Neuronal stem cell (in vitro differentiated cells): ENCODE measurements around the gene AKR1B1.

Experiments
- DNase-seq: peaks from one replicate; pipeline ENCODE4 v3.0.0-alpha.2; 2013; ENCODE audit warnings: low spot score
- H2AFZ ChIP-seq: one replicate; pipeline ENCODE4 v1.6.1; 2013; ENCODE audit warnings: mild to moderate bottlenecking, low read length, inconsistent platforms
- H2AK5ac ChIP-seq: 2 replicates; pipeline ENCODE4 v1.6.1; 2013; ENCODE audit warnings: low read depth, mild to moderate bottlenecking, inconsistent platforms, low read length, moderate library complexity, mixed read lengths
- H2BK120ac ChIP-seq: 2 replicates; pipeline ENCODE4 v1.6.1; 2013; ENCODE audit warnings: low read depth, mild to moderate bottlenecking, inconsistent platforms, low read length, moderate library complexity, mixed read lengths
- H2BK12ac ChIP-seq: one replicate; pipeline ENCODE4 v1.6.1; 2013; ENCODE audit warnings: low read length, inconsistent platforms
- H2BK15ac ChIP-seq: 2 replicates; pipeline ENCODE4 v1.6.1; 2013; ENCODE audit warnings: mild to moderate bottlenecking, low read length, inconsistent platforms, mixed read lengths
- H2BK5ac ChIP-seq: one replicate; pipeline ENCODE4 v1.6.1; 2013; ENCODE audit warnings: inconsistent platforms, mild to moderate bottlenecking, low read length, moderate library complexity
- H3K14ac ChIP-seq: one replicate; pipeline ENCODE4 v1.6.1; 2013; ENCODE audit warnings: low read length, inconsistent platforms
- H3K18ac ChIP-seq: 2 replicates; pipeline ENCODE4 v1.6.1; 2013; ENCODE audit warnings: low read length, inconsistent platforms
- H3K23ac ChIP-seq: 2 replicates; pipeline ENCODE4 v1.6.1; 2013; ENCODE audit warnings: low read depth, mild to moderate bottlenecking, mixed read lengths, low read length, inconsistent platforms; ENCODE audit not compliant: poor library complexity
- H3K27ac ChIP-seq: replicated peaks from 3 replicates; pipeline ENCODE4 v1.5.1; 2013; ENCODE audit warnings: low read length, inconsistent platforms
- H3K27me3 ChIP-seq, 3 experiments: 2 replicates each; pipeline ENCODE4 v1.6.1; 2013; ENCODE audit warnings: low read length in 3 of 3, mild to moderate bottlenecking in 2 of 3, inconsistent platforms in 1 of 3, low read depth in 1 of 3, mixed read lengths in 1 of 3, moderate library complexity in 1 of 3; ENCODE audit not compliant: control insufficient read depth in 3 of 3, insufficient read depth in 3 of 3
- H3K36me3 ChIP-seq, 2 donors: replicated peaks in 1 of 2; 2 replicates each; pipeline ENCODE4 v1.6.1; 2013; ENCODE audit warnings: low read length in 2 of 2; ENCODE audit not compliant: control insufficient read depth in 2 of 2, insufficient read depth in 2 of 2
- H3K4ac ChIP-seq: 2 replicates; pipeline ENCODE4 v1.6.1; 2013; ENCODE audit warnings: inconsistent platforms, mild to moderate bottlenecking, low read length, moderate library complexity
- H3K4me1 ChIP-seq, 2 donors: 1 replicate in 1 of 2; 2 replicates in 1 of 2; pipeline ENCODE4 v1.6.1; 2013; ENCODE audit warnings: low read length in 2 of 2, low read depth in 1 of 2; ENCODE audit not compliant: control insufficient read depth in 2 of 2, insufficient read depth in 1 of 2
- H3K4me2 ChIP-seq: one replicate; pipeline ENCODE4 v1.6.1; 2013; ENCODE audit warnings: mild to moderate bottlenecking, low read length, inconsistent platforms; ENCODE audit not compliant: insufficient read depth, poor library complexity, severe bottlenecking
- H3K4me3 ChIP-seq, 2 donors: 2 replicates each; pipeline ENCODE4 v1.5.1; 2013; ENCODE audit warnings: low read length in 2 of 2, mild to moderate bottlenecking in 2 of 2, inconsistent platforms in 1 of 2, moderate library complexity in 1 of 2
- H3K79me1 ChIP-seq: one replicate; pipeline ENCODE4 v1.6.1; 2013; ENCODE audit warnings: low read depth, mild to moderate bottlenecking, inconsistent platforms, low read length, moderate library complexity
- H3K9ac ChIP-seq: one replicate; pipeline ENCODE4 v1.6.1; 2013; ENCODE audit warnings: mild to moderate bottlenecking, low read depth, low read length, inconsistent platforms; ENCODE audit not compliant: poor library complexity
- H3K9me3 ChIP-seq, 2 donors: replicated peaks in 1 of 2; 2 replicates each; pipeline versions ENCODE3 to v1.6.1; 2013; ENCODE audit warnings: low read length in 2 of 2, mild to moderate bottlenecking in 2 of 2, inconsistent platforms in 1 of 2, low read depth in 1 of 2, mixed read lengths in 1 of 2, moderate library complexity in 1 of 2; ENCODE audit not compliant: control insufficient read depth in 2 of 2, insufficient read depth in 1 of 2
- H4K8ac ChIP-seq: one replicate; pipeline ENCODE4 v1.6.1; 2013; ENCODE audit warnings: low read depth, mild to moderate bottlenecking, inconsistent platforms, low read length, moderate library complexity
- H4K91ac ChIP-seq: one replicate; pipeline ENCODE4 v1.6.1; 2013; ENCODE audit warnings: low read length, low read depth, mild to moderate bottlenecking, inconsistent platforms; ENCODE audit not compliant: poor library complexity
- WGBS, 2 donors: extraction: QIAGEN DNeasy Blood & Tissue Kit; methylation state at CpG; one replicate each; pipeline ENCODE4 v1.1.7; 2013; ENCODE audit warnings: missing lambda C conversion rate in 2 of 2, mixed read lengths in 1 of 2; ENCODE audit not compliant: insufficient read length in 2 of 2, insufficient replicate concordance in 1 of 2; ENCODE audit errors: extremely low coverage in 2 of 2; 5-methylcytosine and 5-hydroxymethylcytosine counted together

Gene AKR1B1

DNA sequence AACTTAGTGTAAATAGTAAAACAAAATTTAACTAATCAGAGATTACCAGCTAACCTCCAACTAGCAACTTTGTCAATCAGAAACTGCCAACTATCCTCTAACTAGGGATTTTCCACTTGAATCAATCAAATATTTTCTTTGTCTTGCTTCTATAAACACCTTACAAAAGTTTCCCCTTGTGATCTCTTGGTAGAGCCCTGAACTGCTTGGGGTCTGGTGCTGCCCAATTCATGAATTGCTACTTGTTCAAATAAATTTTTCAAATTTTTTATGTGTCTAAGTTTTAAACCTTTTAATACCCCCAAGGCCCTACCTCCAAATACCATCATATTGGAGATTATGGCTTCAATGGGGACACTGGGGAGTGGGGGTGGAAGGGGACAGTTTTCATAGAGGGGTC lies 24.0 kb upstream of the AKR1B1 start:
- H2BK12ac ChIP-seq: no peak overlapping the region
- no peak overlapping the region for H2AK5ac ChIP-seq
- H2AFZ ChIP-seq: no peak overlapping the region
- H2BK15ac ChIP-seq: no peak overlapping the region
- no peaks in the 10 kb centered on the region for H3K36me3 ChIP-seq
- H4K8ac ChIP-seq: no peak overlapping the region
- no peak overlapping the region for H3K18ac ChIP-seq
- H3K4me3 ChIP-seq: no peak overlapping the region
- H3K14ac ChIP-seq: no peak overlapping the region
- H3K27ac ChIP-seq: no peak overlapping the region
- peaks cover 0 to 4% of the 10 kb centered on the region in 2 donors for H3K4me1 ChIP-seq
- no peak overlapping the region for H4K91ac ChIP-seq
- peaks cover 0 to 5% of the 10 kb centered on the region in 2 donors for H3K9me3 ChIP-seq
- H3K79me1 ChIP-seq: no peaks in the 10 kb centered on the region
- H3K4ac ChIP-seq: no peak overlapping the region
- no peak overlapping the region for H3K4me2 ChIP-seq
- H3K23ac ChIP-seq: no peak overlapping the region
- no peak overlapping the region for H3K9ac ChIP-seq
- DNase-seq: no peak
- no peak overlapping the region for H2BK5ac ChIP-seq
- no peaks in the 10 kb centered on the region for H3K27me3 ChIP-seq
- H2BK120ac ChIP-seq: no peak overlapping the region

- no CpG with 5 or more reads among the region's 3 CpGs for WGBS, 2 donors
These were observed 22.3 kb upstream of the AKR1B1 start for GRCh38 chr7:134481167-134481566.

DNA sequence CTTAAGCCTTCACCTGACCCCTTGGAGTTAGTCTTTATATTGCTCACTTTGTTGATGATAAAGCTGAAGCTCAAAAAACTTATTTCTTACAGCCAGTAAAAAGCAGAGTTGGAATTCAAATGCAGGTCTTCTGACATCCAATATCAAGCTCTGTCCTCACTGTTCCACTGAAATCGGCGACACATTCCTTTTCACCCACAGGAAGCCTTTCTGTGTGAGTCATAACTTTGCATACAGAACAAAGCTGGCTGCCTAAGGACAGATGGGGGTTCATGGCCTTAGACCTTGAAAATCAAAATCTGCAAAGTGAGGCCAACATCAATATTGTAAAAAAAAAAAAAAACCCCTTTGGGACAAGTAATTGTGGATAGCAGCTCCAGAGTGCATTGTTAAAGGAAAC lies 21.8 kb upstream of the AKR1B1 start:
- no peak overlapping the region for H3K18ac ChIP-seq
- no peak overlapping the region for H4K91ac ChIP-seq
- H3K23ac ChIP-seq: no peak overlapping the region
- H4K8ac ChIP-seq: no peak overlapping the region
- H3K27ac ChIP-seq: no peak overlapping the region
- peaks cover 0 to 4% of the 10 kb centered on the region in 2 donors for H3K4me1 ChIP-seq
- no peaks in the 10 kb centered on the region for H3K36me3 ChIP-seq
- no peaks in the 10 kb centered on the region for H3K27me3 ChIP-seq
- DNase-seq: no peak
- H3K4me2 ChIP-seq: no peak overlapping the region
- H3K9me3 ChIP-seq: peaks cover 0 to 5% of the 10 kb centered on the region in 2 donors
- H2AK5ac ChIP-seq: no peak overlapping the region
- H3K4ac ChIP-seq: no peak overlapping the region
- WGBS, 2 donors: no CpG with 5 or more reads among the region's 2 CpGs
- H3K14ac ChIP-seq: no peak overlapping the region
- H2BK120ac ChIP-seq: no peak overlapping the region
- no peak overlapping the region for H2BK12ac ChIP-seq
- H2AFZ ChIP-seq: no peak overlapping the region
- H2BK5ac ChIP-seq: no peak overlapping the region
- no peak overlapping the region for H3K4me3 ChIP-seq
- no peak overlapping the region for H2BK15ac ChIP-seq
- no peak overlapping the region for H3K9ac ChIP-seq
- H3K79me1 ChIP-seq: no peaks in the 10 kb centered on the region

More at GRCh38 chr7:134481167-134481566, 22.3 kb upstream of the AKR1B1 start:
- Histone ChIP-seq H2AK5ac (no peak overlapping the region), H3K4me3 (no peak overlapping the region), H3K9ac (no peak overlapping the region), H3K27ac (no peak overlapping the region), H3K79me1 (no peaks in the 10 kb centered on the region), H3K9me3 (peaks cover 0 to 5% of the 10 kb centered on the region in 2 donors), H3K23ac (no peak overlapping the region), H3K4ac (no peak overlapping the region), H3K27me3 (no peaks in the 10 kb centered on the region), H4K91ac (no peak overlapping the region), H2BK15ac (no peak overlapping the region), H3K36me3 (no peaks in the 10 kb centered on the region), H3K18ac (no peak overlapping the region), H3K4me2 (no peak overlapping the region), H3K14ac (no peak overlapping the region), H2BK12ac (no peak overlapping the region), H2BK5ac (no peak overlapping the region), H2AFZ (no peak overlapping the region), H3K4me1 (peaks cover 0 to 4% of the 10 kb centered on the region in 2 donors), H2BK120ac (no peak overlapping the region), H4K8ac (no peak overlapping the region)
- no peak for DNase-seq

GRCh38 chr7:134480202-134480601 lies 21.3 kb upstream of the AKR1B1 start:
- no peak overlapping the region for H2AFZ ChIP-seq
- no peak for DNase-seq
- H3K79me1 ChIP-seq: no peaks in the 10 kb centered on the region
- no peak overlapping the region for H2BK5ac ChIP-seq
- H3K4me3 ChIP-seq: no peak overlapping the region
- H3K4ac ChIP-seq: no peak overlapping the region
- no peak overlapping the region for H4K8ac ChIP-seq
- no peak overlapping the region for H2BK15ac ChIP-seq
- H2BK120ac ChIP-seq: no peak overlapping the region
- H3K14ac ChIP-seq: no peak overlapping the region
- H3K4me1 ChIP-seq: peaks cover 0 to 4% of the 10 kb centered on the region in 2 donors
- no peak overlapping the region for H3K9ac ChIP-seq
- no peak overlapping the region for H3K27ac ChIP-seq
- H3K27me3 ChIP-seq: no peaks in the 10 kb centered on the region
- H3K36me3 ChIP-seq: no peaks in the 10 kb centered on the region
- no peak overlapping the region for H2BK12ac ChIP-seq
- H2AK5ac ChIP-seq: no peak overlapping the region
- H4K91ac ChIP-seq: no peak overlapping the region
- H3K9me3 ChIP-seq: peaks cover 0 to 5% of the 10 kb centered on the region in 2 donors
- no peak overlapping the region for H3K18ac ChIP-seq
- no peak overlapping the region for H3K23ac ChIP-seq
- H3K4me2 ChIP-seq: no peak overlapping the region
